CD8-positive, alpha-beta memory T cell (primary cell): Measurements from ENCODE around the gene CYP27B1. TPM values are rescaled to one million over a fixed set of nuclear protein-coding genes. Genes with fewer than 3 reads are reported as not detected.

ENCODE experiments used
- polyA plus RNA-seq: library from polyadenylated mRNA; unstranded; fragments of 300-500 nt; fragmentation: Illumina TruSeq; gene quantifications from one replicate; pipeline ENCODE4 v1.2.3, GENCODE V29; 2021
- total RNA-seq, 2 experiments: library from RNA; stranded (reverse); gene quantifications; one replicate each; pipeline ENCODE4 v1.2.3, GENCODE V29; 2021

CYP27B1 gene
- total and polyA plus RNA-seq, 3 experiments from 2014 or later, result 0.52 to 7.4 (median 7.2) TPM

Other genes with a start within 250 kb of the CYP27B1 start
- 10 to 100 TPM; 12.7 to 13.2 TPM for gene DDIT3, start 246.6 kb downstream of the CYP27B1 start, total RNA-seq
- gene DDIT3, start 246.6 kb downstream of the CYP27B1 start, polyA plus RNA-seq, result 11.7 TPM
- 10 to 100 TPM; 49.0 to 54.7 TPM for gene MBD6, start 244.3 kb downstream of the CYP27B1 start, total RNA-seq
- gene MBD6, start 244.3 kb downstream of the CYP27B1 start, polyA plus RNA-seq, result 4.2 TPM
- gene DCTN2, start 219.9 kb downstream of the CYP27B1 start, total RNA-seq, result 10 to 100 TPM; 98.7 to 99.3 TPM
- gene DCTN2, start 219.9 kb downstream of the CYP27B1 start, polyA plus RNA-seq, result 80.8 TPM
- gene KIF5A, start 217.0 kb downstream of the CYP27B1 start, total RNA-seq, result 1 to 10 TPM; 1.8 to 2.1 TPM
- 0.12 TPM for gene KIF5A, start 217.0 kb downstream of the CYP27B1 start, polyA plus RNA-seq
- 10 to 100 TPM; 24.7 to 29.7 TPM for gene PIP4K2C, start 175.9 kb downstream of the CYP27B1 start, total RNA-seq
- 40.6 TPM for gene PIP4K2C, start 175.9 kb downstream of the CYP27B1 start, polyA plus RNA-seq
- gene DTX3, start 162.3 kb downstream of the CYP27B1 start, total RNA-seq, result 10 to 100 TPM; 16.7 to 18.3 TPM
- 7.2 TPM for gene DTX3, start 162.3 kb downstream of the CYP27B1 start, polyA plus RNA-seq
- 1 to 10 TPM; 1.4 to 1.9 TPM for gene ARHGEF25, start 155.6 kb downstream of the CYP27B1 start, total RNA-seq
- gene ARHGEF25, start 155.6 kb downstream of the CYP27B1 start, polyA plus RNA-seq, result not detected
- 1 to 10 TPM; 2.9 to 4.1 TPM for gene B4GALNT1, start 133.9 kb downstream of the CYP27B1 start, total RNA-seq
- not detected for gene B4GALNT1, start 133.9 kb downstream of the CYP27B1 start, polyA plus RNA-seq
- 100 to 1,000 TPM in 1 of 2 experiments, 10 to 100 TPM in 1; 96.8 to 103 TPM for gene OS9, start 72.9 kb downstream of the CYP27B1 start, total RNA-seq
- 86.9 TPM for gene OS9, start 72.9 kb downstream of the CYP27B1 start, polyA plus RNA-seq
- 10 to 100 TPM; 29.9 to 31.7 TPM for gene AGAP2, start 28.3 kb downstream of the CYP27B1 start, total RNA-seq
- 6.4 TPM for gene AGAP2, start 28.3 kb downstream of the CYP27B1 start, polyA plus RNA-seq
- gene TSPAN31, start 22.0 kb downstream of the CYP27B1 start, total RNA-seq, result 10 to 100 TPM; 12.0 to 13.0 TPM
- 46.9 TPM for gene TSPAN31, start 22.0 kb downstream of the CYP27B1 start, polyA plus RNA-seq
- 100 to 1,000 TPM; 268 to 304 TPM for gene CDK4, start 14.8 kb downstream of the CYP27B1 start, total RNA-seq
- gene CDK4, start 14.8 kb downstream of the CYP27B1 start, polyA plus RNA-seq, result 76.0 TPM
- 10 to 100 TPM; 26.3 to 27.2 TPM for gene MARCHF9, start 12.0 kb downstream of the CYP27B1 start, total RNA-seq
- gene MARCHF9, start 12.0 kb downstream of the CYP27B1 start, polyA plus RNA-seq, result 5.7 TPM
- 10 to 100 TPM; 69.8 to 74.2 TPM for gene METTL1, start 5.0 kb upstream of the CYP27B1 start, total RNA-seq
- gene METTL1, start 5.0 kb upstream of the CYP27B1 start, polyA plus RNA-seq, result 18.6 TPM
- gene EEF1AKMT3, start 5.5 kb upstream of the CYP27B1 start, total RNA-seq, result 1 to 10 TPM; 3.5 to 3.9 TPM
- 3.3 TPM for gene EEF1AKMT3, start 5.5 kb upstream of the CYP27B1 start, polyA plus RNA-seq
- 10 to 100 TPM; 64.0 to 69.0 TPM for gene TSFM, start 15.7 kb upstream of the CYP27B1 start, total RNA-seq
- 32.6 TPM for gene TSFM, start 15.7 kb upstream of the CYP27B1 start, polyA plus RNA-seq
- 1 to 10 TPM; 2.3 to 2.5 TPM for gene AVIL, start 51.7 kb upstream of the CYP27B1 start, total RNA-seq
- gene AVIL, start 51.7 kb upstream of the CYP27B1 start, polyA plus RNA-seq, result 0.40 TPM
- 10 to 100 TPM; 72.8 to 76.4 TPM for gene CTDSP2, start 79.7 kb upstream of the CYP27B1 start, total RNA-seq
- gene CTDSP2, start 79.7 kb upstream of the CYP27B1 start, polyA plus RNA-seq, result 55.0 TPM
- 10 to 100 TPM; 10.1 to 11.8 TPM for gene ATP23, start 174.5 kb upstream of the CYP27B1 start, total RNA-seq
- gene ATP23, start 174.5 kb upstream of the CYP27B1 start, polyA plus RNA-seq, result 22.0 TPM